Measurements from ENCODE around the gene TOPAZ1. TPM values are rescaled to one million over a fixed set of nuclear protein-coding genes. Genes with fewer than 3 reads are reported as not detected.

TOPAZ1 gene
- total and polyA plus RNA-seq, 9 of the 15 experiments (the other 6 are each of a cell fraction or from before 2014, with no cell fraction given), result 0.01 TPM; not detected in 8

DNA sequence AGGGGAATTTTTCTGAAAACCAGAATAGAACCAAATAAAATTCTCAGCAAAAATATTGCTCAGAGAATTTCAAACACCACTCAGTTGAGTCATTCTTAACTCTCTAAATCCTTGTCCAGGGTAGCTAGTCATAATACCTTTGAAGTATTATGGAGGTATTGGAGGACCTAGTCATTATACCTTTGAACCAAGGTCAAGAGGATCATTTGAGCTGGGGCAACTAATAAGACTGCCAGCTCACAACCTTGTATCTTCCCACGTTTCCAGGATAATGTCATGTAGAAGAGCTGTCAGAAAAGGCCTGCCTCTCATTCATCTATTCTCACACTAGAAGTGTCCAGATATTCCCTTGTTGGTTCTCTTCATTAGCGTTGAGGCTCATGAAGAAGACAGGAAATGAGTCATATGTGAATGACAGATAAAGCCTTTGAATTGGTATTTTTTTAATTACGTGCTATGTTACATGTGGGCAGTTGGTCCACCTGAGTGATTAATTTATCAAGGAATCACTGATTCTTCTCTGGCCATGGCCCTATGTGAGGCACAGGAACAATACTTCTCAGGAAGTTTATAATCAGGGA is 48.3 kb downstream of the TOPAZ1 start:
- Histone ChIP-seq H4K20me1 (replicated peaks; ENCODE audit: control insufficient read depth, insufficient read depth, low read length) (no peaks in the 10 kb centered on the region), H3K4me3 (no peak overlapping the region), H3K9me1 (ENCODE audit: control insufficient read depth, insufficient read depth, low read length) (no peaks in the 10 kb centered on the region), H2AFZ (ENCODE audit: low read depth, low read length) (peak overlapping the region; percentile 63), H3K27me3 (ENCODE audit: control insufficient read depth in 2 of 2, insufficient read depth in 2 of 2, low read length in 2 of 2) (no peaks in the 10 kb centered on the region), H3K4me2 (ENCODE audit: insufficient read depth, low read length) (no peak overlapping the region), H3K79me2 (ENCODE audit: control insufficient read depth, insufficient read depth, low read length) (no peaks in the 10 kb centered on the region), H3K27ac (ENCODE audit: extremely low read depth, low read depth, low read length) (peak overlapping the region; percentile 0; the same call in 1 of the 3 replicates), H3K9me3 (replicated peaks; ENCODE audit: control insufficient read depth, insufficient read depth, low read depth, low read length) (no peaks in the 10 kb centered on the region), H3K36me3 (ENCODE audit: control insufficient read depth, insufficient read depth, low read length) (no peaks in the 10 kb centered on the region), H3K9ac (ENCODE audit: insufficient read depth in 1 of 2, low read depth in 2 of 2, low read length in 2 of 2) (no peak overlapping the region), H3K4me1 (replicated peaks in 1 of 2; ENCODE audit: control insufficient read depth in 2 of 2, insufficient read depth in 2 of 2, low read length in 2 of 2) (no peaks in the 10 kb centered on the region; a peak in 1 of 5 replicates)
- DNase-seq (ENCODE audit: extremely low read depth in 1 of 4, low spot score in 3 of 4) (peak in 1 of 4 experiments; percentile 21), FAIRE-seq (no peak), ATAC-seq (peak; percentile 54)
- ChIA-PET POLR2A (no interaction called here), CTCF (ENCODE audit: low intra/inter-chr PET ratio) (no interaction called here)
- BruUV-seq (replicated peaks), result no TSS peak
- intact Hi-C loops (cut with micrococcal nuclease), result no loop called here
- WGBS (ENCODE audit: insufficient coverage, low coverage, missing lambda C conversion rate), result 10% methylated on average over 3 of the region's 3 CpGs
- in situ Hi-C loops (cut with MboI), result no loop called here
- TF ChIP-seq SMARCA4 (IDR thresholded peaks at IDR 0.05) (peak; percentile 63), ARID1B (IDR thresholded peaks at IDR 0.05) (peak; percentile 55), ETV5 (CRISPR knock-in tag; IDR thresholded peaks at IDR 0.05; ENCODE audit: low read depth) (peak; percentile 59; the same call in 1 of the 2 replicates), POLR2H (tag; IDR thresholded peaks at IDR 0.05; ENCODE audit: low read depth) (no peak), CLOCK (CRISPR knock-in tag; IDR thresholded peaks at IDR 0.05; ENCODE audit: borderline replicate concordance) (no peak), FOXP1 (CRISPR knock-in tag; IDR thresholded peaks at IDR 0.05) (no peak), TRIM24 (IDR thresholded peaks at IDR 0.05) (peak in 1 of 2 experiments; percentile 31; a peak in 1 of 4 replicates), ETV1 (tag; conservative IDR thresholded peaks at IDR 0.05; ENCODE audit: low read depth) (peak; percentile 63), BDP1 (IDR thresholded peaks at IDR 0.05; ENCODE audit: insufficient read depth, insufficient read length) (no peak), JUN (IDR thresholded peaks at IDR 0.05; ENCODE audit: borderline replicate concordance, low read depth, low read length) (0 out of 2 replicates have a peak, but pooled peaks have one; percentile 38), JUN (CRISPR knock-in tag; IDR thresholded peaks at IDR 0.05; ENCODE audit: borderline replicate concordance) (no peak), FOXP4 (CRISPR knock-in tag; IDR thresholded peaks at IDR 0.05; ENCODE audit: borderline replicate concordance) (no peak), ZEB2 (IDR thresholded peaks at IDR 0.05) (0 out of 2 replicates have a peak, but pooled peaks have one; percentile 42), LEF1 (IDR thresholded peaks at IDR 0.05) (0 out of 2 replicates have a peak, but pooled peaks have one; percentile 30)
- TF ChIP-seq, protein P1, sequence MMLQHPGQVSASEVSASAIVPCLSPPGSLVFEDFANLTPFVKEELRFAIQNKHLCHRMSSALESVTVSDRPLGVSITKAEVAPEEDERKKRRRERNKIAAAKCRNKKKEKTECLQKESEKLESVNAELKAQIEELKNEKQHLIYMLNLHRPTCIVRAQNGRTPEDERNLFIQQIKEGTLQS (IDR thresholded peaks at IDR 0.05), result peak; percentile 78
- TF ChIP-seq, protein P1 (CRISPR knock-in tag; conservative IDR thresholded peaks at IDR 0.05), result no peak
- TF ChIP-seq, protein P2, sequence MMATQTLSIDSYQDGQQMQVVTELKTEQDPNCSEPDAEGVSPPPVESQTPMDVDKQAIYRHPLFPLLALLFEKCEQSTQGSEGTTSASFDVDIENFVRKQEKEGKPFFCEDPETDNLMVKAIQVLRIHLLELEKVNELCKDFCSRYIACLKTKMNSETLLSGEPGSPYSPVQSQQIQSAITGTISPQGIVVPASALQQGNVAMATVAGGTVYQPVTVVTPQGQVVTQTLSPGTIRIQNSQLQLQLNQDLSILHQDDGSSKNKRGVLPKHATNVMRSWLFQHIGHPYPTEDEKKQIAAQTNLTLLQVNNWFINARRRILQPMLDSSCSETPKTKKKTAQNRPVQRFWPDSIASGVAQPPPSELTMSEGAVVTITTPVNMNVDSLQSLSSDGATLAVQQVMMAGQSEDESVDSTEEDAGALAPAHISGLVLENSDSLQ (IDR thresholded peaks at IDR 0.05), result peak; percentile 48

All from K562 (cell line).